AG20443 (cell line): ENCODE results near the gene SUSD2.
"Not testable (repeated sequence)": the region's sequence is repeated elsewhere in the genome, so short reads cannot be mapped to it uniquely, and the experiment has no call there.

Experiments
- DNase-seq: peaks from one replicate; pipeline ENCODE4 v3.0.0; 2012; ENCODE audit warnings: low spot score, mixed read lengths

The SUSD2 gene

GRCh38 chr22:24177045-24177444 is 4.2 kb upstream of the SUSD2 start:
- no peak for DNase-seq

GRCh38 chr22:24177456-24177855 is 3.8 kb upstream of the SUSD2 start:
- DNase-seq: no peak

DNA sequence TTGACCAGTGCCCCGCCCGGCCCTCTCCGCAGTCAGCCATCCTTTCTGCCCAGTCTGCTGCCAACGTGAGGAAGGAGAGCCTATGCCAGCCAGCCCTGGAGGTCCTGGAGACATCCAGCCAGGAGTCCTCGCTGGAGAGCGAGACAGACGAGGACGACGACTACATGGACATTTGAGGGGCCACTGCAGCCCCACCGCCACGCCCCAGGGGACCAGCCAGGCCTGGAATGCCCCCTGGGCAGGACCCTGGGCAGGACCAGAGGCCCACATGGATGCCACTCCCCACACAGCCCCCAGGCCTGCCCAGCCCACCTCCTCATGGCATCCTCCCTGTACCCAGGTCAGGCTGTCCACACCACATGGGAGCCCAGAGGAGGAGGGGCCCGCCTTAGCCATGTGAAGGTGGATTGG is 3.3 kb upstream of the SUSD2 start:
- DNase-seq: no peak

GRCh38 chr22:24178502-24179440 is 2.5 kb upstream of the SUSD2 start:
- no peak for DNase-seq

GRCh38 chr22:24179478-24180210 is 1.6 kb upstream of the SUSD2 start:
- DNase-seq: no peak

DNA sequence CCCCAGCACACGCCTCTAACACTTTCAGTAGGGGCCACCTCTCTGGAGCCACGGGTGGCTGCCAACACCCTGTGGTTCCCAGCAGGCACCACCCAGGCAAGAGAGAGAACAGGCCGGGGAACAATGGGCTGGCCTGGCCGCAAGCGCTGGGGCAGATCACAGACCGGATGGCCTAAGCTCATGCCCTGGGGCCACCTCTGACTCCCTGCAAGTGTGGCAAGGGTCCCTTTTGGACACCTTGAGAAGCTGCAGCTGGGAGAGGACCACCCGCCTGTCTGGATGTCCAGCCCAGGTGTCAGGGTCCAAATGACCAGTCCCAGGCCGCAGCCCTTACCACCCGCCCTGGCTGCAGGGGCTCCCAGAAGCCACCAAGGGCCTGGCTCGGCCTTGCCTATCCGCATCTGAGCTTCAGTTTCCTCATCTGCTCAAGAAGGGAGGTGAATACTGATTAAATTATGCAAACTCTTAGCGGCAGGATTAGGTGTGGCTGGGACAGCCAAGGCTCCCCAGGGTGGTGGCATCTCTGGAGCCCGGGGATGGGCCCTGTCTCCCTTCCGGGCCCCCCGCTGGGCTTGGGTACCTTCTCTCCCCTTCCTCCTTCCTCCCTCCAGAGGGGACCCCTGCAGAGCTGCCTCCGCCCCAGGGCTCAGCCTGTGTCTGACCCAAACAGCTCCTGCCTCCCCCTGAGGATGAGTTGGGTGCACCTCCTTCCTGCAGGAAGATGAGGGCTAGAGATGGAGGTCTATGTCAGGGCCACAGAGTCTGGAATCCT is 785 bp upstream of the SUSD2 start:
- DNase-seq: no peak

DNA sequence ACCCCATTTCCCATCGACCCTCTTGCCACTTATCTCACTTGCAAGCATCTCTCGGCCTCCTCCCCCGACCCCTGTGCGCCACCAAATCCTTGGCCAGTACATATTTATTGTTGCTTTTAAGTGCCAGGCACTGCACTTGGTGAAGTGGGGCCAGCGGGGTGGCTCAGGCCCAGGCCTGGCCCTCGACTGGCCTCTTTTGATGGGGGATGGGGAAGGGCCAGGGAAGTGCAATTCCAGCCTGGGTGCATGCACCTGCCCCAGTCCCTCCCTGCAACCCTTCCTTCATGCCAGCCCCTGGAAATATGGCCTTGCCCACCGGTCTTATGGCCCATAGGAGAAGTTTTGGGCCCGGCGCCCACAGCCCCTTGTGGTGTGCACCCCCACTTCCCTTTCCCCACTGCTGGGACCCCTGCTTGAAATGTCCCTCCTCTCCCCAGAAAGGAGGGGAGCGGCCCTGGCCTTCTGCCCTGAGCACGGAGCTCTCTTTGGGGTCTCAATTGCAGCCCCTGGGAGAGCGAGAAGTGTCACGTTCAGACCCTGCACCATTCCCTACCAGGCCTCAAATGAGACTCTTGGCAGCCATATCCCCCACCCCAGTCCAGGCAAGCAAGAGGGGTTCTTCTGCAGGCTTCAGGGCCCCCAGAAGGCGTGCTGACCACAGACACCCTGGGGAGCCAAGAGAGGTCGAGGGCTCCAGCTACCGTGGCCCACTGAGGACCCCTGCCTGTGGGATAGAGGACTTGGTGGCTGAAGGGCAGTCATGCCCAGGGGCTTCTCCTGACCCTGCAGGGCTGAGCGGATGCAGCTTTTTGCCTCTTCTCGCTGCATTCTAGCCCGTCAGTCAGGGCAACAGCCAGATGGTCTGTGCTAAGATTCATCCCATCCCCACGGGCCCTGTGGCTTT is 961 bp downstream of the SUSD2 start:
- no peak for DNase-seq

DNA sequence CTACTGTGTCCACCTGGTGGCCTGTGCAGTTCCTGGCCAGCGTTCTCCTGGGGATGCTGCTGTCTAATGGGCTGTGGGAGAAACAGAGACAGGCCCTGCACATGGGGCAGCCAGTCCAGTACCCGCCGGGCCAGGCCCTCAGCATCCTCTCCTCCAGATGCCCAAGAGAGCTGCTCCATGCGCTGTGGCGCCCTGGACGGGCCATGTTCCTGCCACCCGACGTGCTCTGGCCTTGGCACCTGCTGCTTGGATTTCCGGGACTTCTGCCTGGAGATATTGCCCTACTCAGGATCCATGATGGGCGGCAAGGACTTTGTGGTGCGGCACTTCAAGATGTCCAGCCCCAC is 1.6 kb downstream of the SUSD2 start:
- DNase-seq: not testable (repeated sequence)

GRCh38 chr22:24183321-24184031 is 2.2 kb downstream of the SUSD2 start:
- no peak for DNase-seq

- no peak for DNase-seq
Measured at GRCh38 chr22:24184057-24184798, 2.9 kb downstream of the SUSD2 start.

- no peak for DNase-seq
Measured at GRCh38 chr22:24185001-24185500, 3.8 kb downstream of the SUSD2 start.

GRCh38 chr22:24185501-24186351 is 4.4 kb downstream of the SUSD2 start:
- DNase-seq: no peak

DNA sequence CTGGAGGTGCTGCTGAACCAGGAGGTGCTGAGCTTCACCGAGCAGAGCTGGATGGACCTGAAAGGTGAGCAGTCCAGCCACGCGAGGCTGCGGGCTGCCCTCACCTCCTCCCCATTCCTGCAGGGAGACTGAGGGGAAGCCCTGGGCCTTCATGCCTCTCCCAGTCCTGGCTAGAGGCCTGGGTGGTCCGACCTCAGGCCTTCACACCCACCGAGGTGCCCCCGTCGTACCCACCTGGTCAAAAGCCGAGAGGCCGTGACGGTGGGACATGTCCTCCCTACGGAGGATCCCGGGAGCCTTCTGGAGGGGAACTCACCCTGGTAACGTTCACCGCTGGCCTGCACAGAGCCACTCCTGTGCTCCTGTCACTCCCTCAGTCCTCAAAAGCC is 5.1 kb downstream of the SUSD2 start:
- DNase-seq: no peak

- no peak for DNase-seq
Measured at GRCh38 chr22:24186892-24187670, 5.8 kb downstream of the SUSD2 start.

DNA sequence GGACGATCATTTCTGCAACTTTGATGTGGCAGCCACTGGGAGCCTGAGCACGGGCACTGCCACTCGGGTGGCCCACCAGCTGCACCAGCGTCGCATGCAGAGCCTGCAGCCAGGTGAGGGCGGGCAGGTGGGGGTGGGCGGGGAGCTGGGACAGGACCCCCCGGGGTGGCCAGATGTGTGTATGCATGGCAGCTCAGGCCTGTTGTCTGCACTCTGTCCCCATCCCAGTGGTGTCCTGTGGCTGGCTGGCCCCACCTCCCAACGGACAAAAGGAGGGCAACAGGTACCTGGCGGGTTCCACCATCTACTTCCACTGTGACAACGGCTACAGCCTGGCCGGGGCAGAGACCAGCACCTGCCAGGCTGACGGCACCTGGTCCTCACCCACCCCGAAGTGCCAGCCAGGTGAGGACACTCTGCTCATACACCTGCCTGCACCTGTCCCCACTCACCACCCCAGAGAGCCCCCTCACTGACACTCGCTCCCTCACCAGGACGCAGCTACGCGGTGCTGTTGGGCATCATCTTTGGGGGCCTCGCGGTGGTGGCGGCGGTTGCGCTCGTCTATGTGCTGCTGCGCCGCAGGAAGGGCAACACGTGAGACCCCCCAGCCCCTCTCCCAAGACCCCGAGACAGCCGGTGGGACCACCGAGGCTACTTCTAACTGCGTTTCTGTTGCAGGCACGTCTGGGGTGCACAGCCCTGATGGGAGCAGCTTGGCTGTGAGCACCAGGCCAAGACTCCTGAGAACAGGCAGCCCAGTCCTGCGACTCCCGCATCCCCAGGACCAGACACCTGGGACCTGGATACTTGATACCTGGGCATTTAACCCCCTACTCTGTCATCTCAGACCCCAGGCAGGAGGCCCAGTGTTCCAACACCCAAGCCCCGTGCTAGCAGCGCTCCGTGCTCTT is 6.7 kb downstream of the SUSD2 start:
- no peak for DNase-seq

DNA sequence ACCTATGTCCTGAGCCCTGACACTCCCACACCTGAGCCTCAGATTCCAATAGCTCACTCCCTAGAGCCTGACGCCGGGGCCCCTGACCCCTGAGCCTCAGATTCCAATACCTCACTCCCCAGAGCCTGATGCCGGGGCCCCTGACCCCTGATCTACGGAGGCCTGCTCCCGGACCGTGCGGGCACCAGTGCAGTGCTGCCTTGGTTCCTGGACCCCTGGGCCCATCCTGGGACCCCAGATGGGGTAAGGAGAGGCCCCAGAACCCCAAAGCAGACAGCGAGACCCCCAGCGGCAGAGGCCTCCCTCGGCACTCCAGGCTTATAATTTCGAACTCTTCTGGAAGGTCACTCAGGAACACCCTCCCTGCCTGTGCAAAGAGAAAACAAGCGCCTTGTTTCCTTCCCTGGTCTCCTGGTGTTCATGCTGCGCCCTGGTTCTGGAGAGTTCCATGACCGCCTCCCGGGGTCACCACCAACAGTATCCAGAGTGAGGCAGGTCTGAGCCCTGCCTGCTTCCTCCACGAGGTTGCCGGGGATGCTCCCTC is 7.5 kb downstream of the SUSD2 start:
- no peak for DNase-seq
